Gastrocnemius medialis (tissue), 4 donors: ENCODE data around the gene TRIM69.
"Not testable (repeated sequence)": the region's sequence is repeated elsewhere in the genome, so short reads cannot be mapped to it uniquely, and the experiment has no call there.

Experiments used
- POLR2A ChIP-seq, 2 donors: fragments of 450-650 bp; IDR thresholded peaks; one replicate each; pipeline ENCODE4 v1.6.1; 2017; ENCODE audit warnings: antibody characterized with exemption in 2 of 2, mild to moderate bottlenecking in 2 of 2, moderate library complexity in 2 of 2
- TF ChIP-seq, protein P1 (sequence below), 5 experiments: fragments of 450-650 bp in 3 of 5; fragments of 200-600 bp in 2 of 5; sonication (generic) in 2 of 5; IDR thresholded peaks in 4 of 5; conservative IDR thresholded peaks in 1 of 5; 1 replicate in 4 of 5; 2 replicates in 1 of 5; pipeline ENCODE4 v1.5.1; 2016 to 2019; ENCODE audit warnings: antibody characterized with exemption in 5 of 5, mild to moderate bottlenecking in 3 of 5, moderate library complexity in 3 of 5

- TF ChIP-seq POLR2A (IDR thresholded peaks at IDR 0.05), result not testable (repeated sequence)
- TF ChIP-seq, protein P1, sequence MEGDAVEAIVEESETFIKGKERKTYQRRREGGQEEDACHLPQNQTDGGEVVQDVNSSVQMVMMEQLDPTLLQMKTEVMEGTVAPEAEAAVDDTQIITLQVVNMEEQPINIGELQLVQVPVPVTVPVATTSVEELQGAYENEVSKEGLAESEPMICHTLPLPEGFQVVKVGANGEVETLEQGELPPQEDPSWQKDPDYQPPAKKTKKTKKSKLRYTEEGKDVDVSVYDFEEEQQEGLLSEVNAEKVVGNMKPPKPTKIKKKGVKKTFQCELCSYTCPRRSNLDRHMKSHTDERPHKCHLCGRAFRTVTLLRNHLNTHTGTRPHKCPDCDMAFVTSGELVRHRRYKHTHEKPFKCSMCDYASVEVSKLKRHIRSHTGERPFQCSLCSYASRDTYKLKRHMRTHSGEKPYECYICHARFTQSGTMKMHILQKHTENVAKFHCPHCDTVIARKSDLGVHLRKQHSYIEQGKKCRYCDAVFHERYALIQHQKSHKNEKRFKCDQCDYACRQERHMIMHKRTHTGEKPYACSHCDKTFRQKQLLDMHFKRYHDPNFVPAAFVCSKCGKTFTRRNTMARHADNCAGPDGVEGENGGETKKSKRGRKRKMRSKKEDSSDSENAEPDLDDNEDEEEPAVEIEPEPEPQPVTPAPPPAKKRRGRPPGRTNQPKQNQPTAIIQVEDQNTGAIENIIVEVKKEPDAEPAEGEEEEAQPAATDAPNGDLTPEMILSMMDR (IDR thresholded peaks at IDR 0.05 in 4 of 5, conservative IDR thresholded peaks at IDR 0.05 in 1 of 5), result not testable (repeated sequence)
These were observed 35.7 kb upstream of the TRIM69 start for GRCh38 chr15:44700676-44701075.
